Right atrium auricular region (tissue), 2 donors: Measurements from ENCODE around the gene GPSM1. TPM values are rescaled to one million over a fixed set of nuclear protein-coding genes. Genes with fewer than 3 reads are reported as not detected.

Experiments used
- DNase-seq: peaks from one replicate; pipeline ENCODE4 v3.0.0-alpha.2; 2019; ENCODE audit warnings: low spot score
- H3K27ac ChIP-seq, 2 donors: fragments of 200-600 bp; sonication (generic); 1 replicate in 1 of 2; 2 replicates in 1 of 2; pipeline ENCODE4 v1.5.1; 2016 to 2019
- H3K27me3 ChIP-seq, 2 donors: fragments of 200-600 bp; sonication (generic); one replicate each; pipeline versions ENCODE4 v1.5.1 to v1.6.0; 2017 to 2019
- H3K36me3 ChIP-seq: fragments of 200-600 bp; sonication (generic); one replicate; pipeline ENCODE4 v1.5.1; 2016
- H3K4me1 ChIP-seq, 2 donors: fragments of 200-600 bp; sonication (generic); one replicate each; pipeline versions ENCODE4 v1.5.1 to v1.6.0; 2017 to 2019
- H3K4me3 ChIP-seq, 2 donors: fragments of 200-600 bp; sonication (generic); 1 replicate in 1 of 2; 2 replicates in 1 of 2; pipeline ENCODE4 v1.5.1; 2017 to 2019; ENCODE audit warnings: mild to moderate bottlenecking in 1 of 2, moderate library complexity in 1 of 2
- H3K9me3 ChIP-seq, 2 donors: fragments of 200-600 bp; sonication (generic); one replicate each; pipeline ENCODE4 v1.5.1; 2019
- total RNA-seq, 2 donors: library from RNA; depleted of rRNA; stranded (reverse); fragments of >200 nt; gene quantifications; one replicate each; pipeline ENCODE4 v1.1.0, GENCODE V29; 2016
- TF ChIP-seq, protein P1 (sequence below), 2 donors: fragments of 200-600 bp; sonication (generic); IDR thresholded peaks; one replicate each; pipeline ENCODE4 v1.5.1; 2019; ENCODE audit warnings: antibody characterized with exemption in 2 of 2

The GPSM1 gene
- total RNA-seq, 2 donors from 2014 or later: 39.4 to 44.5 TPM

DNA sequence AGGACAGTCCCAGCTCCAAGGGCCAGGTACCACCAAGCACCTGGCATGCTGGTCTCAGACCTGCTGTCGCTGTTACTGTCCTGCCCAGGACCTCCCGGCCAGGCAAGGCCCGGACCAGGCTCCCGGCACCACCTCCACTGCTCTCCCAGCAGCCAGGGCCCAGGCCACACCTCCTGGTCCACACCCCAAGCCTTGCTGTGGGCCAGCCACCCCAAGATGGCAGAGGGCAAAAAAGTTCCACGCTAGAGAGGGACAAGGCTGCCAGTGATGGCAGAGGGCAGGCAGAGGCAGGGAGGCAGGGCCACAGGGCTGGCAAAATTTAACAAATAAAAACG is 35.1 kb downstream of the GPSM1 start:
- H3K27ac ChIP-seq: peak overlapping the region; percentile 83 to 89
- DNase-seq: no peak
- no peaks in the 10 kb centered on the region for H3K27me3 ChIP-seq
- TF ChIP-seq, protein P1, sequence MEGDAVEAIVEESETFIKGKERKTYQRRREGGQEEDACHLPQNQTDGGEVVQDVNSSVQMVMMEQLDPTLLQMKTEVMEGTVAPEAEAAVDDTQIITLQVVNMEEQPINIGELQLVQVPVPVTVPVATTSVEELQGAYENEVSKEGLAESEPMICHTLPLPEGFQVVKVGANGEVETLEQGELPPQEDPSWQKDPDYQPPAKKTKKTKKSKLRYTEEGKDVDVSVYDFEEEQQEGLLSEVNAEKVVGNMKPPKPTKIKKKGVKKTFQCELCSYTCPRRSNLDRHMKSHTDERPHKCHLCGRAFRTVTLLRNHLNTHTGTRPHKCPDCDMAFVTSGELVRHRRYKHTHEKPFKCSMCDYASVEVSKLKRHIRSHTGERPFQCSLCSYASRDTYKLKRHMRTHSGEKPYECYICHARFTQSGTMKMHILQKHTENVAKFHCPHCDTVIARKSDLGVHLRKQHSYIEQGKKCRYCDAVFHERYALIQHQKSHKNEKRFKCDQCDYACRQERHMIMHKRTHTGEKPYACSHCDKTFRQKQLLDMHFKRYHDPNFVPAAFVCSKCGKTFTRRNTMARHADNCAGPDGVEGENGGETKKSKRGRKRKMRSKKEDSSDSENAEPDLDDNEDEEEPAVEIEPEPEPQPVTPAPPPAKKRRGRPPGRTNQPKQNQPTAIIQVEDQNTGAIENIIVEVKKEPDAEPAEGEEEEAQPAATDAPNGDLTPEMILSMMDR (IDR thresholded peaks at IDR 0.05): no peak
- H3K4me3 ChIP-seq: no peak overlapping the region
- peaks cover 9% of the 10 kb centered on the region for H3K36me3 ChIP-seq
- H3K4me1 ChIP-seq: peaks cover 0 to 41% of the 10 kb centered on the region in 2 donors
- H3K9me3 ChIP-seq: no peaks in the 10 kb centered on the region

DNA sequence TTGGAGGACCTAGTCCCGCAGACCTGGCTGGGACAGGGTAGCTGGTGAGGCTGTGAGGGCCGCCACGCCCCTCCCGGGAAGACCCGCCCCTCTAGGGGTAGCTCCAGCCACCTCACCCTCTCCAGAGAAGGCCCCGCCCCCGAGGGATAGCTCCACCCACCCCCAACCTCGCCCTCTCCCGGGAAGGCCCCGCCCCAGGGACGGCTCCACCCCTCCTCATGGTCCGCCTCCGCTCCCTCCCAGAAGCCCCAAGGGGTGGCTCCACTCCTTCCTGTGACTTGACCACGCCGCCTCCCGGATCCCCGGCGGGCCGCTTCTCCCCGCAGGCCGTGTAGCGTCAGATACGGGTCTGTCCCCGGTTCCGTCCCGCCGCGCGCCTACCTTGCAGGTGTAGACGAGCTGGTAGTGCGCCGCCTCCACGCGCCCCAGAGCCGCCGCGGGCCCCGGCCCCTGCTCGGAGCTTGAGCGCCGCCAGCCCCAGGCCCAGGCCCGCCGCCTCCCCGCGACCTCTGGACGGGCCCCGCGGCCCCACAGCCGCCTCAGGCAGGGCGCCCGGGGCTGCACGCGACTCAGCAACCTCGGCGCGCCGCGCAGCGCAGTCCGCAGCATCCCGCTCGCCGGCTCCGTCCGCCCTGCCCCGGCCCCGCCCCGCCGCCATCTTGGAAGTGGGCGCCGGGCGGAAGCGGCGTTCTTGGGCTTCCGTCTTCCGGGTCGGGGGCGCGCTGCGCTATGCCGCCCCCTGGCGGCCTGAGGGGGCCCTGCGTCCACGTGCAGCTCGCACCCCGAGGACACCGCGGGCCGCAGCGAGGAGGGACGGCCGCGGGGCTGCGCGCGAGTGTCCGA is 36.0 kb downstream of the GPSM1 start, which contains the start of gene DNLZ:
Gene DNLZ (minus strand): TSS at position 639 of the 843 bp plus-strand sequence. CDS start 30 bp downstream, at position 609.
- H3K4me3 ChIP-seq: peak within 1 kb of the TSS; percentile 65 to 78
- peaks cover 0 to 41% of the 10 kb centered on the region in 2 donors for H3K4me1 ChIP-seq
- H3K27ac ChIP-seq: peak within 1 kb of the TSS; percentile 83 to 89
- TF ChIP-seq, protein P1 (IDR thresholded peaks at IDR 0.05): peak; percentile 97
- H3K27me3 ChIP-seq: no peaks in the 10 kb centered on the region
- DNase-seq: peak; percentile 94
- peaks cover 4% of the 10 kb centered on the region for H3K36me3 ChIP-seq
- H3K9me3 ChIP-seq: no peaks in the 10 kb centered on the region

DNA sequence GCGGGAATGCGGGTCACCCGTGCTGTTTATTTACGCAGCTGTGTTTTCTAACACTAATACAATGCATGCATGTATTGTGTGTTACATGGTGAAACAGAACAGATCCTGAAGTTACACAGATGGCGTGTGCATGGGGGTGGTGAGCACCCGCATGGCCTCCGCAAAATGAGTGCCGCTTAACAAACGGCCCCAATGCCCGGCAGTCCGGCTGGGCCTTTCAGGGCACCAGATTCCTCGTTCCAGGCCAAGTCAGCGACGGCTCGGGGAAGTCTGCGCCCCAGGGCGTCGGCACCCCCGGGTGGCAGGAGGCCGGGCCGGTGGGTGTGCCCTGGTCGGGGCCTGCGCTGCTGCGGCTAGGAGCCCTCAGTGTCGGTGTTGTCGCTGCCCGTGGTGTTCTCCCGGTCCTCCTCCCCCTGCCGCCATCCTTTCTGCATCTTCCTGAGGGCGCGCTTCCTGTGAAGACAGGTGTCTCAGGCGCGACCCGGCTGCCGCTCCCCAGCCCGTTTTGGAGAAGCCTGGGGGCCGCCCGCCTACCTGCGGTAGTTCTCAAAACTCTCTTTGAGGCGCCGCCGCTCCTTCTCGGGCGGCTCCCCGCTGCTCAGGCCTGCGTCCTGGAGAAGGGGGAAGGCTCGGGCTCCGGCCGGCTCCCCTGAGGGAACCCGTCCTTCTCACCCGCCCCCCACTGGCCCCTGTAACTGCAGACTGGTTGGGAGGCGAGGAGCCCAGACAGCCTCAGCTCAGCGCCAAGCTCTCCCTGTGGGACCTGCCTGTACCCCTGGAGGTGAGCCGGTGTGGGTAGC is 36.8 kb downstream of the GPSM1 start:
- Histone ChIP-seq H3K4me1 (peaks cover 0 to 41% of the 10 kb centered on the region in 2 donors), H3K36me3 (no peaks in the 10 kb centered on the region), H3K9me3 (no peaks in the 10 kb centered on the region), H3K4me3 (peak overlapping the region in 1 of 2 donors; percentile 78), H3K27ac (no peak overlapping the region), H3K27me3 (no peaks in the 10 kb centered on the region)
- TF ChIP-seq, protein P1 (IDR thresholded peaks at IDR 0.05): peak in 1 of 2 donors; percentile 38
- DNase-seq: no peak

DNA sequence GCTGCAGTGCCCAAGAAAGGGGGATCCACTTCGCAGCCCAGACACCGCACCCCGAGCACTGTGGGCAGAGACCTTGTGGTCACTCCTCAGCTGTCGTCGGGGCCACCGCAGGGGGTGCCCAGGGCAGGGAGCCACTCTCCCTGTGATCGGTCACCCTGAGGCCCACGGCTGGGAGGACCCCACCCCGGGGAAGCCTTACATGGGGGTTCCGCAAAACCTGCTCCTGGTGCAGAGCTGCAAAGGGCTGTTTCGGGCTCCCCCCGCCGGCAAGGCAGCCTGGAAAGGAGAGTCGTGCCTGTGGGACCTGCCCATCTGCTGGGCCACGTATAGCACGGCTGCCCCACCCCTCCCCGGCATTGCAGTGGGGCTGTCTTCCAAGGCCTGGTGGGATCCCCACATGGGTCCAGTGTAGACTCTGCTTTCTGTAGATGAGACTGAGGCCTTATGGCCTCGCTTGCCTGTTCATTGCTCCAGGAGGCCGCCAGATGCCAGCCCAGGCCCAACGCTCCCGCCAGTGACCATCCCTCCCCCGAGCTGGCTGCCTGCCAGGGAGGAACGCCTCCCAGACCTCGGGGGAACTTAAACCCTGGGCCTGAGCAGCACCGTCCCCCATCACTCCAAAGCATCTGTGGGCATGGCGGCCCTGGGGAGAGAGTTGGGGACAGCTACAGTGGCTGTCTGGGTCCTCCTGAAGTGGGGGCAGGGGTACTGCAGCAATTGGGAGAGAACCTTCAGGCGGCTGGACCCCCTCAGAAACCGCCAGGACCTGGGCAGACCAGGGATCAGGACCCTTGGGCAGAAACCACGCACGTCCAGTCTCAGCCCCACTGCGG is 37.8 kb downstream of the GPSM1 start:
- Histone ChIP-seq H3K9me3 (no peaks in the 10 kb centered on the region), H3K27me3 (no peaks in the 10 kb centered on the region), H3K36me3 (no peaks in the 10 kb centered on the region), H3K4me3 (no peak overlapping the region), H3K4me1 (peaks cover 0 to 39% of the 10 kb centered on the region in 2 donors), H3K27ac (no peak overlapping the region)
- TF ChIP-seq, protein P1 (IDR thresholded peaks at IDR 0.05): no peak
- no peak for DNase-seq

DNA sequence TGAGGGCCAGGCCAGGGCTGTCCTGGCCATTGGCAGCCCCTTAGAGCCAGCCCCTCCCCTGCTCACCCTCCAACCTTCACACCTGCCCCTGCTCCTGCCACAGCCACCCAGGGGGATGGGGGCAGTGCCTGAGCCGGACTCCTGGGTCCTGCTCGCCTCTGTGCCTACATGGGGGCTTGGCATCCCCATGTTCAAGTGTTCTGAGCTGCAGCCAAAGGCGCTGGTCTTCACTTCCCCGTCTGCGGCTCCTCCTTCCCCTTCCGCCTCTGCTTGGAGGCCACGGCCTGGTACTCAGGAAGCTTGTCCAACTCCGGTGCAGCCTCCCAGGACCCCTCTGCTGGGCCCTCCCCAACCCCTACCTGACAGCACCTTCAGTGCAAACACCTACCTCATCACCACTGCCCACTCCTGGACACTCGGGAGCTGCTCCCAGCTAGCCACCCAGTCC is 38.5 kb downstream of the GPSM1 start:
- H3K4me1 ChIP-seq: peaks cover 0 to 33% of the 10 kb centered on the region in 2 donors
- no peaks in the 10 kb centered on the region for H3K27me3 ChIP-seq
- DNase-seq: no peak
- H3K27ac ChIP-seq: no peak overlapping the region
- H3K9me3 ChIP-seq: no peaks in the 10 kb centered on the region
- H3K4me3 ChIP-seq: no peak overlapping the region
- no peaks in the 10 kb centered on the region for H3K36me3 ChIP-seq
- TF ChIP-seq, protein P1 (IDR thresholded peaks at IDR 0.05): no peak
